ENCODE measurements around the gene APCDD1. TPM values are rescaled to one million over a fixed set of nuclear protein-coding genes. Genes with fewer than 3 reads are reported as not detected.

APCDD1 gene
- total RNA-seq, 1 donor from 2014 or later = 110 TPM

DNA sequence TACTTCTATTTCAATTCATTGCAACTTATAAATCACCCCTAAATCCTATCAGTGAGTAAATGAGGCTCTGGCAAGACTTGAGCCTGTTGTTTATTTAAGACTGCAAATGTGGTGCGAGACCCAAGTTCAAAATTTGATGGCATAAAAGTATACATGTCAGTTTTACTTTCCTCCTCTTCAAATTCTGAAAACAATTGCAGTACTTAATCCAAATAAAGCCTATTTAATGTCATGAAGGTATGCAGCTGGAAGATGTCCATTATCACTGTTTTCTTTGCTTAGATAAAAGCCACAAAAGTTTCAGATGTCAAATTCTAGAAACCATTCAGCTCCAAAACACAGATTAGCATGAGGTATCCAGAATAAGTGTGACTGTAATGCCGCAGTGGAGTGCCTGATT lies 3.3 kb downstream of the APCDD1 start:
- Mint-ChIP-seq H3K36me3 (peaks cover 25% of the 10 kb centered on the region), H3K9me3 (peaks cover 5% of the 10 kb centered on the region), H3K4me1 (ENCODE audit: unreplicated experiment) (peaks cover 29% of the 10 kb centered on the region), H3K4me3 (peak overlapping the region; percentile 87), H3K27me3 (no peaks in the 10 kb centered on the region), H3K27ac (peak overlapping the region; percentile 39)
- TF ChIP-seq, protein P1, sequence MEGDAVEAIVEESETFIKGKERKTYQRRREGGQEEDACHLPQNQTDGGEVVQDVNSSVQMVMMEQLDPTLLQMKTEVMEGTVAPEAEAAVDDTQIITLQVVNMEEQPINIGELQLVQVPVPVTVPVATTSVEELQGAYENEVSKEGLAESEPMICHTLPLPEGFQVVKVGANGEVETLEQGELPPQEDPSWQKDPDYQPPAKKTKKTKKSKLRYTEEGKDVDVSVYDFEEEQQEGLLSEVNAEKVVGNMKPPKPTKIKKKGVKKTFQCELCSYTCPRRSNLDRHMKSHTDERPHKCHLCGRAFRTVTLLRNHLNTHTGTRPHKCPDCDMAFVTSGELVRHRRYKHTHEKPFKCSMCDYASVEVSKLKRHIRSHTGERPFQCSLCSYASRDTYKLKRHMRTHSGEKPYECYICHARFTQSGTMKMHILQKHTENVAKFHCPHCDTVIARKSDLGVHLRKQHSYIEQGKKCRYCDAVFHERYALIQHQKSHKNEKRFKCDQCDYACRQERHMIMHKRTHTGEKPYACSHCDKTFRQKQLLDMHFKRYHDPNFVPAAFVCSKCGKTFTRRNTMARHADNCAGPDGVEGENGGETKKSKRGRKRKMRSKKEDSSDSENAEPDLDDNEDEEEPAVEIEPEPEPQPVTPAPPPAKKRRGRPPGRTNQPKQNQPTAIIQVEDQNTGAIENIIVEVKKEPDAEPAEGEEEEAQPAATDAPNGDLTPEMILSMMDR (conservative IDR thresholded peaks at IDR 0.05) = no peak
- DNase-seq (ENCODE audit: extremely low spot score, unreplicated experiment) = no peak

DNA sequence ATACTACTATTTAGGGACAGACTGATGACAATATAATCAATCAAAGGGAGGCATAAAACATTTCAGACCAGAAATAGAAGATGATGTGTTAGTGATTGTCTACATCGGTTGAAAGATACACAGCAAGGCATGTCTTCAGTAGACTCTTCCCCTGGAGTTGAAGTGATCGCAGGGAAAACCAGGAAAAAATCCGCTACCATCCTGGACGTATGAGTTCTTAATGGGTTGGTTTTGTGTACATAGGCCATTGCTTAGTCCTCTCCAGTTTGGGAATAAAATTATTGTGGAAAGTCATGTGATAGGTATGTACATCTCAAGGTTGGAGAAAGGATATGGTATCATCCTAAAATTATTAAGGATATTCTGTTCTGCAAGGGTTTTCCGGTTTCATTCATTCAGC lies 4.3 kb downstream of the APCDD1 start:
- H3K36me3 Mint-ChIP-seq = peaks cover 31% of the 10 kb centered on the region
- peak overlapping the region; percentile 87 for H3K4me3 Mint-ChIP-seq
- H3K27ac Mint-ChIP-seq = peak overlapping the region; percentile 39
- H3K9me3 Mint-ChIP-seq = peaks cover 11% of the 10 kb centered on the region
- H3K4me1 Mint-ChIP-seq (ENCODE audit: unreplicated experiment) = peaks cover 38% of the 10 kb centered on the region
- TF ChIP-seq, protein P1 (conservative IDR thresholded peaks at IDR 0.05) = no peak
- DNase-seq (ENCODE audit: extremely low spot score, unreplicated experiment) = no peak
- H3K27me3 Mint-ChIP-seq = no peaks in the 10 kb centered on the region

DNA sequence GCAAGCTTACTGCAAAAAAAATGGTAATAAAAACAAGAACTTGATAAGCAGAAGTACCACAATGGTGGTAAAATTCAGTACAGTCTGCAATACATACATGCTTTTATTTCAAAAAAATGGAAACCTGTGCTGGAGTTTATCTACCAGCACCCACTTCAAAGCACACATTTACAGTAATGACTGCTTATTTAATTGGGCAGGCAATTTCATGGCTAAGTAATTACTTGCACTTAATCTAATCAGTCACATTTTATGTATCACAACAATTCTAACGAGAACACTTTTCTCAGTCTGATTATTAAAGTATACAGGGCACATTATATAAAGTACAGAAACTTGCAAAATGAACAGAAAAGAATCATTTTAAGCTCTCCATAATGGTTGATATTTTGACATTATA lies 5.2 kb downstream of the APCDD1 start:
- peaks cover 37% of the 10 kb centered on the region for H3K36me3 Mint-ChIP-seq
- no peak overlapping the region for H3K4me3 Mint-ChIP-seq
- no peak for DNase-seq (ENCODE audit: extremely low spot score, unreplicated experiment)
- H3K4me1 Mint-ChIP-seq (ENCODE audit: unreplicated experiment) = peaks cover 43% of the 10 kb centered on the region
- no peak overlapping the region for H3K27ac Mint-ChIP-seq
- TF ChIP-seq, protein P1 (conservative IDR thresholded peaks at IDR 0.05) = no peak
- H3K27me3 Mint-ChIP-seq = no peaks in the 10 kb centered on the region
- H3K9me3 Mint-ChIP-seq = peaks cover 11% of the 10 kb centered on the region

DNA sequence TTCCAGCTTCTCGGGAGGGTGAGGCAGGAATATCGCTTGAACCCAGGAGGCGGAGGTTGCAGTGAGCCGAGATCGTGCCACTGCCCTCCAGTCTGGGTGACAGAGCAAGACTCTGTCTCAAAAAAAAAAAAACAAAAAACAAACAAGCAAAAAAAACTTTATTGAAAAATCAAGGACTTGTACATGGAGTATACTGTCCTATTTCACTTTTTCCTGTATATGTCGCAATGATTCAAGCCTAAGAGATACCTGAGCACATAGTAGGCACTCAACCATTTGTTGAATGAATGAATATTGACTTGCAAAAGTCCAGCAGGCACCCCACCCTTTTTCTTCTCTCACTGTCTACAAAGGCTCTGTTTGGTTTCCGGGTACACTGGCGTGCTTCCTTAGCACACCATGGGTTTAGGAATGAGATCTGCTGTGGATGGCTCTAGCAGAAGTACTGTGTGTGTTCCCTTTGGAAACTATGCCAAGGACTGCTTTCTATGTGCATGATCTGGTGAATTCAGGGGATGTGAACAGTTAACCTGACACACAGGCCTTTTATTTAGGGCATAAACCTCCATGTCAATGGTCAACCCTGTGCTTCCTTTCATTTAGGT lies 6.1 kb downstream of the APCDD1 start:
- H3K4me3 Mint-ChIP-seq = peak overlapping the region; percentile 59
- TF ChIP-seq, protein P1 (conservative IDR thresholded peaks at IDR 0.05) = no peak
- no peak for DNase-seq (ENCODE audit: extremely low spot score, unreplicated experiment)
- H3K27me3 Mint-ChIP-seq = no peaks in the 10 kb centered on the region
- H3K9me3 Mint-ChIP-seq = peaks cover 11% of the 10 kb centered on the region
- H3K4me1 Mint-ChIP-seq (ENCODE audit: unreplicated experiment) = peaks cover 51% of the 10 kb centered on the region
- H3K36me3 Mint-ChIP-seq = peaks cover 41% of the 10 kb centered on the region
- peak overlapping the region; percentile 62 for H3K27ac Mint-ChIP-seq

DNA sequence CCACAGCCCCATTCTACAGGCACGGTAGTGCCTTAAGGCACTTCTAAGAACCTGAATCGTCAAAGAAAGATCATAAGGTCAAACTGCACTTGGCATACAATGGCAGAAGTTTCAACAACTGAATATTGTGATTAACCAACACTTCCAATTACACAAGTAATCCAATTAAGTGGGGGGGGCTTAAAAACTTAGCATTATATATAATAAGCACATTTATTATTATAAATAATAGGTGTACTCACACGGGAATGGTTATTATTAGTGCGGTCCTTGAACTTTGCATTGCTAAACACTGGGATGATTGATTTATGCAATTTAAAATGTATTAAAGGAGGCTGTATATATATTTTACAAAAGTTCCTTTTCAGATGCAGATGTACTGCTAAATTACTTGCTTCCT lies 7.6 kb downstream of the APCDD1 start:
- Mint-ChIP-seq H3K27me3 (no peaks in the 10 kb centered on the region), H3K9me3 (peaks cover 11% of the 10 kb centered on the region), H3K36me3 (peaks cover 38% of the 10 kb centered on the region), H3K27ac (no peak overlapping the region), H3K4me1 (ENCODE audit: unreplicated experiment) (peaks cover 44% of the 10 kb centered on the region), H3K4me3 (no peak overlapping the region)
- DNase-seq (ENCODE audit: extremely low spot score, unreplicated experiment) = no peak
- TF ChIP-seq, protein P1 (conservative IDR thresholded peaks at IDR 0.05) = no peak

All from type B pancreatic cell (in vitro differentiated cells).